Measurements from ENCODE around the gene MDFIC. TPM values are rescaled to one million over a fixed set of nuclear protein-coding genes. Genes with fewer than 3 reads are reported as not detected.

MDFIC gene
- total RNA-seq, 1 experiment from 2014 or later: 7.3 TPM

GRCh38 chr7:115040495-115040894 lies 118.6 kb downstream of the MDFIC start:
- POLR2A ChIA-PET: no interaction called here
- Histone ChIP-seq H3K9me3 (ENCODE audit: control insufficient read depth, insufficient read depth, low read depth, low read length) (no peaks in the 10 kb centered on the region), H3K4me3 (ENCODE audit: low read depth in 2 of 2, low read length in 2 of 2) (no peak overlapping the region), H3K27ac (ENCODE audit: low read length) (no peak overlapping the region), H3K36me3 (ENCODE audit: control insufficient read depth, insufficient read depth, low read length) (no peaks in the 10 kb centered on the region), H3K27me3 (ENCODE audit: control insufficient read depth, insufficient read depth, low read length) (no peaks in the 10 kb centered on the region), H3K4me1 (ENCODE audit: control insufficient read depth, insufficient read depth, low read length) (no peaks in the 10 kb centered on the region)
- TF ChIP-seq SIN3A (IDR thresholded peaks at IDR 0.05; ENCODE audit: borderline replicate concordance, insufficient read depth, low read depth, low read length) (no peak), CTCF (IDR thresholded peaks at IDR 0.05) (no peak), REST (IDR thresholded peaks at IDR 0.05; ENCODE audit: insufficient read depth in 1 of 2, low read depth in 2 of 2, low read length in 1 of 2) (no peak)
- in situ Hi-C loops (cut with HindIII; ENCODE audit: low pct_unique_long_range_greater_than_20kb, low sequenced_read_pairs) (no loop called here), intact Hi-C loops (cut with micrococcal nuclease; ENCODE audit: unreplicated experiment) (no loop called here)
- no TSS peak for BruUV-seq (replicated peaks)
- DNase-seq (ENCODE audit: low read depth, low spot score): no peak
- CTCF ChIA-PET: no interaction called here
- no peak for ATAC-seq

GRCh38 chr7:115042596-115042995 lies 120.7 kb downstream of the MDFIC start:
- Histone ChIP-seq H3K27me3 (ENCODE audit: control insufficient read depth, insufficient read depth, low read length) (no peaks in the 10 kb centered on the region), H3K36me3 (ENCODE audit: control insufficient read depth, insufficient read depth, low read length) (no peaks in the 10 kb centered on the region), H3K27ac (ENCODE audit: low read length) (no peak overlapping the region), H3K9me3 (ENCODE audit: control insufficient read depth, insufficient read depth, low read depth, low read length) (no peaks in the 10 kb centered on the region), H3K4me1 (ENCODE audit: control insufficient read depth, insufficient read depth, low read length) (no peaks in the 10 kb centered on the region), H3K4me3 (ENCODE audit: low read depth in 2 of 2, low read length in 2 of 2) (no peak overlapping the region)
- POLR2A ChIA-PET: no interaction called here
- no peak for DNase-seq (ENCODE audit: low read depth, low spot score)
- TF ChIP-seq TCF7L2 (IDR thresholded peaks at IDR 0.05; ENCODE audit: low read depth, low read length): no peak
- no peak for TF ChIP-seq POLR2AphosphoS5 (IDR thresholded peaks at IDR 0.05; ENCODE audit: low read depth, low read length)
- TF ChIP-seq REST (IDR thresholded peaks at IDR 0.05; ENCODE audit: insufficient read depth in 1 of 2, low read depth in 2 of 2, low read length in 1 of 2): no peak
- no peak for TF ChIP-seq SIN3A (IDR thresholded peaks at IDR 0.05; ENCODE audit: borderline replicate concordance, insufficient read depth, low read depth, low read length)
- intact Hi-C loops (cut with micrococcal nuclease; ENCODE audit: unreplicated experiment) (no loop called here), in situ Hi-C loops (cut with HindIII; ENCODE audit: low pct_unique_long_range_greater_than_20kb, low sequenced_read_pairs) (no loop called here)
- ATAC-seq: no peak
- CTCF ChIA-PET: no interaction called here
- BruUV-seq (replicated peaks): no TSS peak
